CD4-positive, alpha-beta memory T cell (primary cell): ENCODE data around the gene THSD4. TPM values are rescaled to one million over a fixed set of nuclear protein-coding genes. Genes with fewer than 3 reads are reported as not detected.

Experiments used
- CTCF ChIA-PET: fragments of 350-600 bp; sonication (Branson Sonifier 250); formaldehyde crosslinking; loops from one replicate; lab custom pipeline; 2021; ENCODE audit warnings: inconsistent platforms; ENCODE audit not compliant: partially characterized antibody; lab: Charles Lee
- POLR2A ChIA-PET: fragments of 350-600 bp; sonication (Branson Sonifier 250); formaldehyde crosslinking; loops from one replicate; lab custom pipeline; 2021; ENCODE audit not compliant: partially characterized antibody; lab: Charles Lee
- DNase-seq, 5 donors: peaks; one replicate each; pipeline versions ENCODE4 v3.0.0 to v3.0.0-alpha.2; 2020 to 2022; ENCODE audit warnings: mixed read lengths in 1 of 5
- H3K27ac ChIP-seq: one replicate; pipeline ENCODE4 v1.7.0; 2013; ENCODE audit warnings: low read depth, low read length
- H3K27me3 ChIP-seq: 2 replicates; pipeline ENCODE4 v1.7.0; 2013; ENCODE audit warnings: mild to moderate bottlenecking, low read length, moderate library complexity; ENCODE audit not compliant: insufficient read depth
- H3K36me3 ChIP-seq: 2 replicates; pipeline ENCODE4 v1.7.0; 2013; ENCODE audit warnings: mild to moderate bottlenecking, low read length, moderate library complexity; ENCODE audit not compliant: insufficient read depth
- H3K4me1 ChIP-seq: 2 replicates; pipeline ENCODE4 v1.7.0; 2013; ENCODE audit warnings: mild to moderate bottlenecking, low read length, moderate library complexity; ENCODE audit not compliant: insufficient read depth
- H3K4me3 ChIP-seq, 2 donors: one replicate each; pipeline ENCODE4 v1.7.0; 2013; ENCODE audit warnings: low read length in 2 of 2, mild to moderate bottlenecking in 1 of 2
- H3K9me3 ChIP-seq, 2 donors: one replicate each; pipeline ENCODE4 v1.7.0; 2013; ENCODE audit warnings: low read length in 2 of 2, control low read depth in 1 of 2; ENCODE audit not compliant: control insufficient read depth in 1 of 2
- H3K27ac Mint-ChIP-seq, 7 donors: one replicate each; pipeline ENCODE4 v1.8.0; 2020 to 2021; ENCODE audit warnings: mixed read lengths in 7 of 7, mild to moderate bottlenecking in 6 of 7, inconsistent platforms in 3 of 7, moderate library complexity in 3 of 7
- H3K27me3 Mint-ChIP-seq, 2 donors: one replicate each; pipeline ENCODE4 v1.8.0; 2020 to 2021; ENCODE audit warnings: mixed read lengths in 2 of 2
- H3K36me3 Mint-ChIP-seq, 2 donors: one replicate each; pipeline ENCODE4 v1.8.0; 2020 to 2021; ENCODE audit warnings: mixed read lengths in 2 of 2, inconsistent platforms in 1 of 2, mild to moderate bottlenecking in 1 of 2
- H3K4me1 Mint-ChIP-seq, 4 donors: one replicate each; pipeline ENCODE4 v1.8.0; 2020 to 2021; ENCODE audit warnings: mixed read lengths in 4 of 4, mild to moderate bottlenecking in 1 of 4
- H3K4me3 Mint-ChIP-seq, 8 donors: one replicate each; pipeline ENCODE4 v1.8.0; 2020 to 2021; ENCODE audit warnings: mixed read lengths in 8 of 8, mild to moderate bottlenecking in 7 of 8, moderate library complexity in 6 of 8, inconsistent platforms in 3 of 8
- H3K9me3 Mint-ChIP-seq, 8 donors: one replicate each; pipeline ENCODE4 v1.8.0; 2020 to 2021; ENCODE audit warnings: mixed read lengths in 8 of 8, mild to moderate bottlenecking in 5 of 8, inconsistent platforms in 3 of 8, moderate library complexity in 1 of 8
- intact Hi-C: fragments of 100-400 bp; cut with micrococcal nuclease; formaldehyde crosslinking; loops from one replicate; pipeline ENCODE4 v1.15.1; 2023
- polyA plus RNA-seq, 2 donors: library from polyadenylated mRNA; unstranded; fragments of 300-500 nt; fragmentation: Illumina TruSeq; gene quantifications; one replicate each; pipeline ENCODE4 v1.2.3, GENCODE V29; 2021
- total RNA-seq, 2 experiments: library from RNA; stranded (reverse); gene quantifications; one replicate each; pipeline ENCODE4 v1.2.3, GENCODE V29; 2021

THSD4 gene
- total and polyA plus RNA-seq, 4 experiments from 2014 or later: not detected

GRCh38 chr15:71374607-71375352 lies 259.5 kb downstream of the THSD4 start:
- Mint-ChIP-seq H3K4me3 (peak overlapping the region in 3 of 8 donors; percentile 17 to 75 (median 41)), H3K27me3 (no peaks in the 10 kb centered on the region), H3K4me1 (peaks cover 23 to 41% (median 38%) of the 10 kb centered on the region in 4 donors), H3K27ac (peak overlapping the region in 2 of 7 donors; percentile 44 to 90), H3K36me3 (peaks cover 21 to 24% of the 10 kb centered on the region in 2 donors), H3K9me3 (peaks cover 4 to 58% (median 48%) of the 10 kb centered on the region in 8 donors)
- H3K27me3 ChIP-seq: no peaks in the 10 kb centered on the region
- H3K9me3 ChIP-seq: no peaks in the 10 kb centered on the region
- no peak overlapping the region for H3K4me3 ChIP-seq
- POLR2A ChIA-PET: no interaction called here
- intact Hi-C loops: no loop called here
- CTCF ChIA-PET: interaction anchor here (1.0 kb wide), 1 partner anchor 9 kb away, joined by 3 read pairs; no protein-coding TSS in a partner anchor
- no peaks in the 10 kb centered on the region for H3K36me3 ChIP-seq
- DNase-seq: no peak
- no peak overlapping the region for H3K27ac ChIP-seq
- peaks cover 36% of the 10 kb centered on the region for H3K4me1 ChIP-seq

- Histone ChIP-seq H3K4me3 (no peak overlapping the region), H3K27me3 (no peaks in the 10 kb centered on the region), H3K4me1 (peaks cover 36% of the 10 kb centered on the region), H3K27ac (no peak overlapping the region), H3K9me3 (no peaks in the 10 kb centered on the region), H3K36me3 (no peaks in the 10 kb centered on the region)
- ChIA-PET POLR2A (no interaction called here), CTCF (no interaction called here)
- DNase-seq: no peak
- peaks cover 23 to 41% (median 38%) of the 10 kb centered on the region in 4 donors for H3K4me1 Mint-ChIP-seq
- H3K4me3 Mint-ChIP-seq: peak overlapping the region in 2 of 8 donors; percentile 3 to 59
- H3K27ac Mint-ChIP-seq: no peak overlapping the region
- H3K27me3 Mint-ChIP-seq: no peaks in the 10 kb centered on the region
- peaks cover 16 to 21% of the 10 kb centered on the region in 2 donors for H3K36me3 Mint-ChIP-seq
- peaks cover 4 to 47% (median 37%) of the 10 kb centered on the region in 8 donors for H3K9me3 Mint-ChIP-seq
- intact Hi-C loops: no loop called here
These were observed 260.7 kb downstream of the THSD4 start for GRCh38 chr15:71375934-71376333.

- intact Hi-C loops: no loop called here
- Histone ChIP-seq H3K27me3 (no peaks in the 10 kb centered on the region), H3K36me3 (no peaks in the 10 kb centered on the region), H3K27ac (no peak overlapping the region), H3K4me1 (peaks cover 9% of the 10 kb centered on the region), H3K4me3 (no peak overlapping the region), H3K9me3 (no peaks in the 10 kb centered on the region)
- Mint-ChIP-seq H3K27ac (no peak overlapping the region), H3K36me3 (peaks cover 0 to 11% of the 10 kb centered on the region in 2 donors), H3K27me3 (peaks cover 0 to 1% of the 10 kb centered on the region in 2 donors), H3K4me1 (peaks cover 8 to 14% (median 9%) of the 10 kb centered on the region in 4 donors), H3K4me3 (no peak overlapping the region), H3K9me3 (peaks cover 4 to 18% (median 10%) of the 10 kb centered on the region in 8 donors)
- POLR2A ChIA-PET: no interaction called here
- CTCF ChIA-PET: no interaction called here
- DNase-seq: no peak
These were observed 264.6 kb downstream of the THSD4 start for GRCh38 chr15:71379893-71380292.

- intact Hi-C loops: no loop called here
- POLR2A ChIA-PET: no interaction called here
- peaks cover 4 to 16% (median 7%) of the 10 kb centered on the region in 8 donors for H3K9me3 Mint-ChIP-seq
These were observed 265.1 kb downstream of the THSD4 start for GRCh38 chr15:71380345-71380744.

GRCh38 chr15:71384501-71384900 lies 269.2 kb downstream of the THSD4 start:
- Histone ChIP-seq H3K27ac (no peak overlapping the region), H3K36me3 (no peaks in the 10 kb centered on the region), H3K4me1 (no peaks in the 10 kb centered on the region), H3K27me3 (peaks cover 3% of the 10 kb centered on the region), H3K9me3 (no peaks in the 10 kb centered on the region), H3K4me3 (no peak overlapping the region)
- CTCF ChIA-PET: interaction anchor here (1.1 to 5.0 kb wide), 5 partner anchors 10 to 346 kb away, joined by 3 to 50 read pairs (median 3); no protein-coding TSS in a partner anchor
- DNase-seq: no peak
- POLR2A ChIA-PET: no interaction called here
- H3K36me3 Mint-ChIP-seq: no peaks in the 10 kb centered on the region
- H3K4me3 Mint-ChIP-seq: no peak overlapping the region
- intact Hi-C loops: no loop called here
- H3K27ac Mint-ChIP-seq: no peak overlapping the region
- peaks cover 0 to 10% (median 7%) of the 10 kb centered on the region in 4 donors for H3K4me1 Mint-ChIP-seq
- H3K27me3 Mint-ChIP-seq: peaks cover 1 to 7% of the 10 kb centered on the region in 2 donors
- H3K9me3 Mint-ChIP-seq: peaks cover 0 to 4% (median 0%) of the 10 kb centered on the region in 8 donors

More at GRCh38 chr15:71380345-71380744, 265.1 kb downstream of the THSD4 start:
- CTCF ChIA-PET: no interaction called here
- H3K36me3 Mint-ChIP-seq: peaks cover 0 to 11% of the 10 kb centered on the region in 2 donors
- Histone ChIP-seq H3K27ac (no peak overlapping the region), H3K27me3 (no peaks in the 10 kb centered on the region), H3K36me3 (no peaks in the 10 kb centered on the region), H3K4me1 (peaks cover 5% of the 10 kb centered on the region), H3K9me3 (no peaks in the 10 kb centered on the region), H3K4me3 (no peak overlapping the region)
- H3K4me3 Mint-ChIP-seq: no peak overlapping the region
- DNase-seq: no peak
- H3K4me1 Mint-ChIP-seq: peaks cover 3 to 10% (median 5%) of the 10 kb centered on the region in 4 donors
- H3K27me3 Mint-ChIP-seq: peaks cover 0 to 1% of the 10 kb centered on the region in 2 donors
- H3K27ac Mint-ChIP-seq: no peak overlapping the region

GRCh38 chr15:71385026-71385425 lies 269.8 kb downstream of the THSD4 start:
- ChIA-PET CTCF (interaction anchor here (1.4 to 5.0 kb wide), 6 partner anchors 11 to 345 kb away, joined by 3 to 50 read pairs (median 16); no protein-coding TSS in a partner anchor), POLR2A (no interaction called here)
- intact Hi-C loops: loop anchor here (5.0 kb wide), 2 partner anchors 267 to 772 kb away; no protein-coding TSS in a partner anchor

GRCh38 chr15:71385457-71385856 lies 270.2 kb downstream of the THSD4 start:
- ChIA-PET CTCF (interaction anchor here (0.6 to 5.0 kb wide), 9 partner anchors 10 to 414 kb away, joined by 3 to 50 read pairs (median 4); no protein-coding TSS in a partner anchor), POLR2A (interaction anchor here (1.4 kb wide), 1 partner anchor 55 kb away, joined by 8 read pairs; no protein-coding TSS in a partner anchor)
- peaks cover 0 to 4% (median 0%) of the 10 kb centered on the region in 8 donors for H3K9me3 Mint-ChIP-seq
- intact Hi-C loops: loop anchor here (5.0 kb wide), 2 partner anchors 267 to 772 kb away; no protein-coding TSS in a partner anchor
- no peaks in the 10 kb centered on the region for H3K36me3 Mint-ChIP-seq
- Histone ChIP-seq H3K36me3 (no peaks in the 10 kb centered on the region), H3K4me1 (no peaks in the 10 kb centered on the region), H3K27me3 (peaks cover 3% of the 10 kb centered on the region), H3K9me3 (no peaks in the 10 kb centered on the region), H3K27ac (no peak overlapping the region), H3K4me3 (no peak overlapping the region)
- peaks cover 1 to 9% of the 10 kb centered on the region in 2 donors for H3K27me3 Mint-ChIP-seq
- no peak for DNase-seq
- peaks cover 0 to 10% (median 7%) of the 10 kb centered on the region in 4 donors for H3K4me1 Mint-ChIP-seq
- H3K27ac Mint-ChIP-seq: peak overlapping the region in 2 of 7 donors; percentile 11 to 50
- H3K4me3 Mint-ChIP-seq: no peak overlapping the region

More at GRCh38 chr15:71385026-71385425, 269.8 kb downstream of the THSD4 start:
- no peak overlapping the region for H3K27ac ChIP-seq
- peaks cover 0 to 4% (median 0%) of the 10 kb centered on the region in 8 donors for H3K9me3 Mint-ChIP-seq
- H3K36me3 ChIP-seq: no peaks in the 10 kb centered on the region
- no peaks in the 10 kb centered on the region for H3K36me3 Mint-ChIP-seq
- peak overlapping the region in 2 of 7 donors; percentile 11 to 39 for H3K27ac Mint-ChIP-seq
- H3K4me1 ChIP-seq: no peaks in the 10 kb centered on the region
- no peaks in the 10 kb centered on the region for H3K9me3 ChIP-seq
- H3K27me3 Mint-ChIP-seq: peaks cover 1 to 9% of the 10 kb centered on the region in 2 donors
- H3K4me3 ChIP-seq: no peak overlapping the region
- no peak for DNase-seq
- H3K4me3 Mint-ChIP-seq: no peak overlapping the region
- H3K27me3 ChIP-seq: peaks cover 3% of the 10 kb centered on the region
- H3K4me1 Mint-ChIP-seq: peaks cover 0 to 10% (median 7%) of the 10 kb centered on the region in 4 donors
